Measurements from ENCODE around the gene HTR6.

The HTR6 gene

GRCh38 chr1:19639999-19640362 lies 24.7 kb upstream of the HTR6 start:
- DNase-seq: no peak

DNA sequence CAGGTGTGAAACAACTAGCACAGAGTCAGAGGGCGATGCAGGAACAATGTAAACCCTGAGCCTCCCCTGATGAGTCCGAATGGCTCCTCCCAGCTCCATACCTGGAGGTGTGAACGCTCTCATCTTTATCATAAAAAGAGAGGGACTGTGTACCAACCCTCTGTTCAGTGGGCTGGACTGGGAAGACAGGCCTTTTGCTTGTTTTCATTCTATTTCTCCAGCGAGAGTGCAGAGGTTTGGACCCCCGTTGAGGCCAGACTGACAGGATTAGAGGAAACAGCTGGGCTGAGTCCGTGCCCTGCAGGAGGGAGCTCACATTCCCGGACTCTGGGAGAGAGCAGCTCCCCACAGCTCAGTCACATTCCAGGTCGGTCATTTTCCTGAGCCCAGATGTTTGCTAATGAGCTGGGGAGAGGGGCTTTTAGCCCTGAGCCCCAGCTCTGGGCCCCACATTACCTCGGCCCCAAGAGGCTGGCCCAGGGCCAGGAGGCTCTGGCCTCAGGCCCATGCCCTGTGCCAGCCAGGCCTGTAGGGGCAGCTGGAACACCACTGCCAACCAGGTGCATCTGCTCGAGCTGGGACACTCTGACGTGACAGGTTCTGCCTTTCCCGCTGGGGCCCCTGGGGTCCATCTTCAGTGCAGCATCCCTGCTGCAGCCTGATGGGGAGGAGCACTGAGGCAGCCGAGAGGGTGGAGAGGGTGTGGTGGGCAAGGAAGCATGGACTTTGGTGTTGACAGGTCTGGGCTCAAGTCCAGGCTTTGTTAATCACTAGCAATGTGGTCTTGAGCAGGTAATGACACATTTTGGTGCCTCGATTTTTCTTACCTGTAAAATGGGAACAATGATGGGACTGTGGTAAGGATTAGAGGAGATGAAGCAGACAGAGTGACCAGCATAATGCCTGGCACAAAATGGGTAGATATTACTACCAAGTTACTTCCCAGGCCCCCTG lies 24.0 kb upstream of the HTR6 start:
- peak; percentile 46 for DNase-seq

DNA sequence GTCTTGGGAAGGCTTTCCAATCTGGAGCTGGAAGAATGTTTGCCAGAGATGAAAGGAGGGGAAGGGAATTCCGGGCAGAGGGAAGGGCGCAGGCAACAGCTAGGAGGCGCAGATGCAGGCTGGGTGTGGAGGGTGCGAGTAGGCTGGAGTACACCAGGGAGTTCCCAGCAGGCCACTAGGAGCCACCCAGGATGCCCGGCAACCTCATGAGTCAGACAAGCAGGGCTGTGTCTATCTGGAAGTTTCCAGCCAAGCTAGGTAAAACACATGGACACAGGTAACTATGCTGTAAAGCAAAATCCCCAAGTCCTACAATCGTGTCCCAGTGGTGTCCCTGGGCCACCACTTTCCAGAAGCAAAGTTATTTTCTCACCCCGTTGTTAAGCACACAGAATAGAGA lies 21.6 kb upstream of the HTR6 start:
- DNase-seq: no peak

GRCh38 chr1:19643602-19644394 lies 20.9 kb upstream of the HTR6 start, which contains the start of gene NBL1:
TSS of gene NBL1 (plus strand) at chr1:19644311. CDS start at chr1:19655031, 10,720 bp downstream.
- peak; percentile 5 for DNase-seq

DNA sequence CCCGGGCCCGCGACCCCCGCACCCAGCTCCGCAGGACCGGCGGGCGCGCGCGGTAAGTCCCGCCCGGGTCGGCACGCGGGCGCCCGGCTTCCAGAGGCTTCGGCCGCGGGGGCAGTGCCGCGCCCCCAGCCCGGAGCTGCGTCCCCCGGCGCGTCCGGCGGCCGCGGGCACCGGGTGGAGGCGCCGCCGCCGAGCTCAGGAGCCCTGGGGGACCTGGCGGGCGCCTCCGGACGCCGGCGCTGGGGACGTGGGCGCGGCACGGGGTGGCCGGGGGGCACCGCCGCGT lies 20.3 kb upstream of the HTR6 start:
- no peak for DNase-seq

GRCh38 chr1:19644681-19645410 lies 19.8 kb upstream of the HTR6 start:
- no peak for DNase-seq

DNA sequence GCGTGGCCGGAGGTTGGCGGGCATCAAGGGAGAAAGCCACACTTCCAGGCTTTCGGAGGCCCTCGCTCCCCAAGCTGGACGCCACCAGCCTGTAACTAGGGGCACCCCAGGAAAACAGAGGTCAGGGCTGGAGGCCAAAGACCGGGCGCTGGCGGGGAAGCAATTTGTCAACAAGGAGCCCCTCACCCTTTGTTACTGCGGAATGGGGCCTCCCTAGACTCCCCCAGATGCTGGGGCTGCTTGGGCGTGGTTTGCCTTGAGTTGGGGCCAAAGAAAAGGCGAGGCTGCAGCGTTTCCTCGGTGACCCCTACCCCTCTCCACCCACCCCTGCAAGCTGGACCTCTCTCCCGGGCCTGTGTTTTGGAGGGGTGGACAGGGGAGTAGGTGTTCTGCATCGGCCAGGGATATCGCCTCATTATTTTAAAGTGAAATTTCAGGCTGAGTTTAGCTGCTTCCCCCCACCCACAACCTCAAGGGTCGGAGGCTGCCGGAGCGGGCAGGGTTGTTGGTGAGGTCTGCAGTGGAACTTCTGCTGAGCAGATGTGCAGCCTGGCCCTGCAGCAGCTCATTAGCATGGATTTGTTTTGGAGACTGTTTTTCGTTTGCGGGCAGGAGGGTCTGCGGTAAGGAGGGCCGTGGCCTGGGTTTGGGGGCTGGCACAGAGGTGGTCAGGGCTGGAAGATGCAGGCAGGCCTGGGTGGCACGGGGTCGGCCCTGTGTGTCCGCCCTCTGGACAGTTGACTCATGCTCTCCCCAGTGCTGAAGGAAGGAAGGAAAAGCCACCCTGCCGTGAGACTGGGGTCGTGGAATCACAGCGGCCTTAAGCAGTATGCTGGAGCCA lies 19.0 kb upstream of the HTR6 start:
- no peak for DNase-seq

DNA sequence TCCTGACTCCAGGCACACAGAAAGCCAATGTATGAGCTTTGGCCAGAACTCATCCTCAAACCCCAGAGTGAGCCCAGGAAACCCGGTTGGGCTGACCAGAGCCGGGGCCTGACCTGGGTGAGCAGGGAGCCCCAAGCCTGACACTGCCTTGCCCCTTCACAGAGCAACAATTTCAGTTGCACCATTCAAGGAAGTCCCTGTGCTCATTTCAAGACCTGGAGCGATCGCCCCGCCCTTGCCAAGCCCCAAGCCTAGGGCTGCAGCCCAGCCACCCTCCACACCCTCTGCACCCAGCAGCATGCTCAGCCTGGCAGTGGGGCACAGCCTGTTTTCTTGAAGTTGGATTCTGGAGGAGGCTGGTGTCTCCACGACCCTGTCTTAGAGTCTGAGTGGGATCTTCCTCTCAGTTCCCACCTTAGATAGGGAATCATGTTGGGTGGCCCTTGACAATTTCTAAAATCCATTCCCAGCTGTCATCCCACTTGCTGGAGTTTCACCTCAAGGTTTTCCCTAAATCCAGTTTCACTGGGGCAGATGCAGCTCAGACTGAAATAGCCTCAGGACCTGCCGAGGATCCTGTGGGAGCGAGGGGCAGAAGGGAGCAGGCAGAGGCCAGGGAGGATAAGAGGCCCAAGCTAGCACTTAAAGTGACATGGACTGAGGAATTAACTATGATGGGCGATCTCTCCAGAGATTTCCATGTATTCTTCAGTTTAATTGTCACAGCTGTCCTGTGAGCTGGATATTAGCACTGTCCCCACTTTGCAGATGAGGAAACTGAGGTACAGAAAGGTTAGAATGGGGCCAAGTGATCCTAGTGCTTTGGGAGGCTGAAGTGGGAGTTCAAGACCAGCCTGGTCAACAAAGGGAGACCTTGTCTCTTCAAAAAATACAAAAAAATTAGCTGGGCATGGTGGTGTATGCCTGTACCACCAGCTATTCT lies 18.0 kb upstream of the HTR6 start:
- DNase-seq: no peak

DNA sequence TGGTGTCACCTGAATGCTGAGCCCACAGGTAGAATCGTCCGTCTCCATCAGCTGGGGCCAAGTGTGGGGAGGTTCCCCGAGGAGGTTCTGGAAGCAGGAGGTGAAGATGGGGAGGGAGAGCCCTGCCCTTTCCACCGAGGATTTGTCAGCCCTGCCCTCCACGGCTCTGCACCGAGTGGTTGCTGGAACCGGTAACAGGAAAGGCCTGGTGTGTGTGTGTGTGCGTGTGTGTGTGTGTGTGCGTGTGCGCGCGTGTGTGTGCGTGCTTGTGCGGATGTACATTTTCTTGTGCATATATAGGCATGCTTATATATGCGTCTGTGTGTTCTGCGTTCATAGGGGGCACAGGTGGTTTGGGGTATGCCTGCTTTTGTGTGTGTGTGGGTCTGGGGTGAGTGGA lies 17.0 kb upstream of the HTR6 start:
- DNase-seq: no peak

DNA sequence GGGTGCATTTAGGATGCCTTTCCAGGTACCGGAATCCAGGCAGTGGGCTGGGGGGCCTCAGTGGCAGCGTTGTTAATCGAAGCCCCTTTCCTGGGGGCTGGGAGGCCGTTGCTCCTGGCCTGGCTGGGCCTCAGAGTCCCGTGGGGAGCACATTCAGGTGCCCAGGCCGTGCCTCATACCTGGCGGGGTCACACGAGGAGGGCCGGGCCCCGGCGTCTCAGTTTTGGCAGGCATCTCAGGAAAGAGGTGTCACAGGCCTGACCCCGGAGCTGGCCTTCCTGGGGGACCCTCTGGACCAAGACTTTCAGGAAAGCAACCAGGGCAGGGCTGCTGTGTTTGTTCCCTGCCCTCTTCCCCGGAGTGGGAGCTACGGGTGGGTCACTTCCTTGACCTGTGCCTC lies 16.4 kb upstream of the HTR6 start:
- no peak for DNase-seq

GRCh38 chr1:19648689-19649088 lies 16.0 kb upstream of the HTR6 start:
- DNase-seq: no peak

DNA sequence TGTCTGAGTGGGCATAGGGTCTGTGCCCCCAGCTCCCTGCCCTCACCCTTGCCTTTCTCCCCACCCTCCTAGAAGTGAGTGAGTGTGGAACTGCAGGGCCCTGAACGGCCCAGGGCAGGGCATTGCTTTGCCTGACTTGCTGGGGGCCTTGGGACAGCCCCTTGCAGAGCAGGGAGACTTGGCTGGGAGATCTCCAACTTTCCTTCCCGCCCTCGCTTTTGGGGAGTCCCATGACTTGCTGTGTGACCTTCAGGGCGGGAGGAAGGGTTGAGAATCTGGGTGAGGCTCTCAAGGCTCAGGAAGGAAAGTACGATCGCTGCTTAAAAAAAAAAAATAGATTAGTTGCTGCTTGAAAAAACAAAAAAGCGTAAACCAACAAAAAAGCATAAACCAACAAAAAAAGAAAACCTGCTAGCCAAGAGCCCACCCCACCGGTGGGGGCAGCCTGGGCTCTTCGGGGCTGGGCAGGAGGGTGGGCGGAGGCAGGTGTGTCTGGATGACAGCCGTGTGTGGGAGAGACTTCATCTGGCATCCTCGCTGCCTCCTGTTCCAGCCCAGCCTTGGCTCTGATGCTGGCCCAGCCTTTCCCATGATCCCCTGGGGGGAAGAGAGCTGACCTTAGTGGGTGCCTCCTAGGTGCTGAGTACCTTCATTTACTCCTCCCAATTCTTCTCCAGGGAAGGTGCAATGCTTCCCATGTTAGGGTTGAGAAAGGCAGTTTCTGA lies 14.1 kb upstream of the HTR6 start:
- DNase-seq: no peak

DNA sequence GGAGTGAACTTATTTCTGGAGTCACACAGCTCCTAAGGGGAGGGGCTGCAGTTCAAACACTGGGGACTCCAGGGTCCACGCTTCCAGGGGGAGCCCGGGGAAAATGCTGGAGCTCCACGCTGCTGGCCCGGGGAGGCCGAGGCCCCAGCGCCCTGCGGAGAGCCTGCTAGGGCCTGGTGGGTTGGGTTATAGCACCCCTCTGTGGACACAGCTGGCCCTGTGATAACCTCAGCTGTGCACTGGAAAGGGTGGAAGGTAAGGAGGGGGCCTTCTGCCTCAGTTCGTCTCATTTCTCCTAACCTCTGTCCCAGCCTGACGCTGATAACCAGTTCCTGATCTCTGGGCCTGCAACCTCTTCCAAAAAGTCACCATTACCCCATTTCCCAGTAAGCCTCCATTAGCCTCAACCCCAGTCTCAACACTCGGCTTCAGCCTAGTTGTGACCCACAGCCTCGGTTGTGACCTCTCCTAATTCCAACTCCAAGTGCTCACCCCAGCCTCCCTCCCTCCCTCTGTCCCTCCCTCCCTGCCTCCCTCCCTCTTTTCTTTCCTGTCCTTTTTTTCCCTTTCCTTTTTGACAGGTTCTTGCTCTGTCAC lies 13.4 kb upstream of the HTR6 start:
- DNase-seq: peak; percentile 6

GRCh38 chr1:19654386-19654785 lies 10.3 kb upstream of the HTR6 start:
- peak; percentile 13 for DNase-seq

GRCh38 chr1:19654886-19655717 lies 9.6 kb upstream of the HTR6 start:
- peak; percentile 87 for DNase-seq

DNA sequence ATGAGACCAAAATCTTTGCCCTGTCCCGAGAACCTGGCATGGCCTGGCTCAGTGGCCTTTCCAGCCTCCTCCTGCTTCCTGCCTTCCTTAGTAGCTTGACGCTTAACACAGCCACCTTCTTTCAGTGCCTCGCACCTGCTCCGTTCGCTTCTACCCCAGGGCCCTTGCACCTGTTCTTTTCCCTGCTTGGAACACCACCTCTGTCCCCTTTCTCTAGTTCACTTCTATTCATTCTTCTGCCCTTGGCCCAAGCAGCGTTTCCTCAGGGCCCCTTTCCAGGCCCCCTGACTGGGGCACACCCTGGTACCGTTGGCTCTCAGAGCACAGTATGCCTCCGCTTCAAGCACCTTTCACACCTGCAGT lies 9.0 kb upstream of the HTR6 start:
- DNase-seq: no peak

GRCh38 chr1:19656134-19656779 lies 8.4 kb upstream of the HTR6 start:
- DNase-seq: no peak

DNA sequence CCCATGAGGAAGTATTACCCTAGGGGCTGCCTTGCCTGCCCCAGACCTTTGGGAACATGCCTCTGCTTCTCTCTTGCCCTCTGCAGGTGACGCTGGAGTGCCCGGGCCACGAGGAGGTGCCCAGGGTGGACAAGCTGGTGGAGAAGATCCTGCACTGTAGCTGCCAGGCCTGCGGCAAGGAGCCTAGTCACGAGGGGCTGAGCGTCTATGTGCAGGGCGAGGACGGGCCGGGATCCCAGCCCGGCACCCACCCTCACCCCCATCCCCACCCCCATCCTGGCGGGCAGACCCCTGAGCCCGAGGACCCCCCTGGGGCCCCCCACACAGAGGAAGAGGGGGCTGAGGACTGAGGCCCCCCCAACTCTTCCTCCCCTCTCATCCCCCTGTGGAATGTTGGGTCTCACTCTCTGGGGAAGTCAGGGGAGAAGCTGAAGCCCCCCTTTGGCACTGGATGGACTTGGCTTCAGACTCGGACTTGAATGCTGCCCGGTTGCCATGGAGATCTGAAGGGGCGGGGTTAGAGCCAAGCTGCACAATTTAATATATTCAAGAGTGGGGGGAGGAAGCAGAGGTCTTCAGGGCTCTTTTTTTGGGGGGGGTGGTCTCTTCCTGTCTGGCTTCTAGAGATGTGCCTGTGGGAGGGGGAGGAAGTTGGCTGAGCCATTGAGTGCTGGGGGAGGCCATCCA lies 7.8 kb upstream of the HTR6 start:
- DNase-seq: no peak

Data from NCI-H1105 (cell line).